HepG2 (cell line): ENCODE measurements around the gene ZFYVE21. TPM values are rescaled to one million over a fixed set of nuclear protein-coding genes. Genes with fewer than 3 reads are reported as not detected.

Experiments used
- ATAC-seq: fragments of 200-7000 bp; cut with Tn5 transposase; 3 replicates; pipeline ENCODE4 v1.9.1; 2020; ENCODE audit warnings: mild to moderate bottlenecking, moderate library complexity
- BruUV-seq: library from RNA; stranded (reverse); fragments of 400-500 nt; replicated peaks from 2 replicates; lab custom pipeline; 2021; lab: Mats Ljungman, UMichigan
- CTCF ChIA-PET: fragments of 300-600 bp; formaldehyde crosslinking; extraction: SDS; loops from one replicate; lab custom pipeline; 2021; ENCODE audit warnings: low total read pairs, inconsistent platforms, low intra/inter-chr PET ratio; lab: Yijun Ruan, JAX
- POLR2A ChIA-PET: fragments of 350-600 bp; sonication (Branson Sonifier 250); formaldehyde crosslinking; loops from one replicate; lab custom pipeline; 2020; ENCODE audit warnings: antibody characterized with exemption, inconsistent platforms; lab: Yijun Ruan, JAX
- DNase-seq: peaks from one replicate; pipeline ENCODE4 v3.0.0-alpha.2; 2015; ENCODE audit warnings: low spot score
- FAIRE-seq: peaks from 3 replicates; lab custom pipeline; 2011; peaks lifted over from hg19 to GRCh38; lab: Jason Lieb, UNC
- H2AFZ ChIP-seq: one replicate; pipeline ENCODE4 v1.6.1; 2011; ENCODE audit warnings: low read length, inconsistent platforms
- H3K27ac ChIP-seq: fragments of 300-600 bp; 3 replicates; pipeline ENCODE4 v1.8.0; 2011; ENCODE audit warnings: mixed run types, mild to moderate bottlenecking, mixed read lengths, low read length, inconsistent platforms; ENCODE audit not compliant: insufficient read depth; ENCODE audit errors: extremely low read length
- H3K27me3 ChIP-seq, 2 experiments: fragments of 200-600 bp in 1 of 2; 2 replicates in 1 of 2; 3 replicates in 1 of 2; pipeline versions ENCODE4 v1.6.0 to v1.8.0; 2011; ENCODE audit warnings: low read length in 2 of 2, mild to moderate bottlenecking in 2 of 2, moderate library complexity in 2 of 2, inconsistent platforms in 1 of 2; ENCODE audit not compliant: insufficient read depth in 2 of 2, control insufficient read depth in 1 of 2
- H3K36me3 ChIP-seq, 2 experiments: fragments of 200-600 bp in 1 of 2; replicated peaks in 1 of 2; 2 replicates in 1 of 2; 3 replicates in 1 of 2; pipeline versions ENCODE4 v1.5.1 to v1.8.0; 2011; ENCODE audit warnings: low read length in 2 of 2, inconsistent platforms in 1 of 2; ENCODE audit not compliant: insufficient read depth in 2 of 2, control insufficient read depth in 1 of 2
- H3K4me1 ChIP-seq: 2 replicates; pipeline ENCODE4 v1.5.1; 2012; ENCODE audit warnings: low read length, inconsistent platforms; ENCODE audit not compliant: insufficient read depth
- H3K4me2 ChIP-seq: 2 replicates; pipeline ENCODE4 v1.6.0; 2011; ENCODE audit warnings: low read depth, low read length, inconsistent platforms
- H3K4me3 ChIP-seq, 3 experiments: fragments of 200-600 bp in 1 of 3; sonication (generic), shearing (Covaris generic) in 1 of 3; replicated peaks in 1 of 3; 2 replicates each; pipeline ENCODE4 v1.5.1; 2011 to 2016; ENCODE audit warnings: low read length in 3 of 3, inconsistent platforms in 2 of 3, low read depth in 2 of 3, mild to moderate bottlenecking in 2 of 3, control low read depth in 1 of 3, mixed read lengths in 1 of 3; ENCODE audit not compliant: insufficient read depth in 1 of 3
- H3K79me2 ChIP-seq: one replicate; pipeline ENCODE4 v1.6.1; 2011; ENCODE audit warnings: low read length, inconsistent platforms; ENCODE audit not compliant: insufficient read depth
- H3K9ac ChIP-seq: 2 replicates; pipeline ENCODE4 v1.6.0; 2011; ENCODE audit warnings: mild to moderate bottlenecking, low read depth, low read length, inconsistent platforms; ENCODE audit not compliant: insufficient read depth
- H3K9me3 ChIP-seq: 2 replicates; pipeline ENCODE4 v1.5.1; 2012; ENCODE audit warnings: mild to moderate bottlenecking, low read length
- H4K20me1 ChIP-seq: 2 replicates; pipeline ENCODE4 v1.6.0; 2011; ENCODE audit warnings: inconsistent platforms, mild to moderate bottlenecking, low read length, moderate library complexity; ENCODE audit not compliant: insufficient read depth
- AGO2 ChIP-seq: fragments of 200-400 bp; formaldehyde crosslinking; optimal IDR thresholded peaks from 2 replicates; pipeline ENCODE3; 2017; ENCODE audit warnings: mild to moderate bottlenecking, low read depth, low read length, moderate library complexity
- CEBPB ChIP-seq: IDR thresholded peaks from 2 replicates; pipeline ENCODE4 v1.6.1; 2011; ENCODE audit warnings: low read depth, low read length, improper control_type of control experiment, borderline replicate concordance
- HMGA1 ChIP-seq: sonication (generic); formaldehyde crosslinking; conservative IDR thresholded peaks from 2 replicates; pipeline ENCODE4 v1.4.0; 2020; ENCODE audit warnings: missing genetic modification reagents
- NFYB ChIP-seq: sonication (generic); formaldehyde crosslinking; IDR thresholded peaks from 2 replicates; pipeline ENCODE4 v1.4.0; 2020; ENCODE audit warnings: missing genetic modification reagents
- PAF1 ChIP-seq: IDR thresholded peaks from 2 replicates; pipeline ENCODE4 v1.6.1; 2016; ENCODE audit warnings: missing genetic modification reagents, missing compliant biosample characterization
- PPARG ChIP-seq: conservative IDR thresholded peaks from 2 replicates; pipeline ENCODE4 v1.6.1; 2016; ENCODE audit warnings: missing biosample characterization, missing genetic modification reagents
- RNF2 ChIP-seq: fragments of 450-650 bp; conservative IDR thresholded peaks from 2 replicates; pipeline ENCODE4 v1.6.1; 2016; ENCODE audit warnings: low read depth
- SOX6 ChIP-seq, 2 experiments: fragments of 450-650 bp in 1 of 2; sonication (generic) in 1 of 2; formaldehyde crosslinking in 1 of 2; IDR thresholded peaks; 2 replicates each; pipeline versions ENCODE4 v1.4.0 to v1.6.1; 2017 to 2020; ENCODE audit warnings: antibody characterized with exemption in 1 of 2, mild to moderate bottlenecking in 1 of 2, missing genetic modification reagents in 1 of 2
- ZNF652 ChIP-seq: IDR thresholded peaks from 2 replicates; pipeline ENCODE4 v1.6.1; 2016; ENCODE audit warnings: low read depth, borderline replicate concordance
- ZNF782 ChIP-seq: sonication (generic); formaldehyde crosslinking; IDR thresholded peaks from 2 replicates; pipeline ENCODE4 v1.4.0; 2020; ENCODE audit warnings: missing genetic modification reagents, mild to moderate bottlenecking, borderline replicate concordance
- WGBS: methylation state at CpG from one replicate; pipeline ENCODE4 v1.1.6; 2017; ENCODE audit warnings: low lambda C conversion rate; 5-methylcytosine and 5-hydroxymethylcytosine counted together
- in situ Hi-C: cut with HindIII; loops from 2 replicates; pipeline ENCODE4 v1.10.0; 2017; ENCODE audit warnings: low pct_unique_long_range_greater_than_20kb; ENCODE audit not compliant: extremely low pct_ligation_motif_present
- intact Hi-C: fragments of 100-400 bp; cut with micrococcal nuclease; formaldehyde crosslinking; loops from one replicate; pipeline ENCODE4 v1.10.0; 2022; ENCODE audit not compliant: unreplicated experiment
- polyA plus RNA-seq, 8 experiments: library from polyadenylated mRNA; depleted of rRNA in 3 of 8; stranded (reverse) in 7 of 8; unstranded in 1 of 8; fragments of >200 nt; fragmentation: Illumina TruSeq in 4 of 8; extraction: Trizol in 4 of 8; gene quantifications; 2 replicates each; pipeline versions ENCODE4 v1.2.1 to v1.2.3, GENCODE V29; 2011 to 2016; ENCODE audit warnings: low read depth in 4 of 8, missing spikeins in 1 of 8, mixed read lengths in 1 of 8; ENCODE audit not compliant: insufficient read depth in 1 of 8
- total RNA-seq, 5 experiments: library from RNA; depleted of rRNA; stranded (reverse); fragments of >200 nt; fragmentation: Illumina TruSeq; extraction: Trizol; gene quantifications; 2 replicates each; pipeline ENCODE4 v1.2.3, GENCODE V29; 2016; ENCODE audit warnings: low read depth in 1 of 5
- TF ChIP-seq, protein P1 (sequence below): sonication (generic); formaldehyde crosslinking; IDR thresholded peaks from 2 replicates; pipeline ENCODE4 v1.8.0; 2022; ENCODE audit warnings: mild to moderate bottlenecking, missing genetic modification reagents
- TF ChIP-seq, protein P2 (sequence below): IDR thresholded peaks from 2 replicates; pipeline ENCODE4 v1.6.1; 2016; ENCODE audit warnings: missing compliant biosample characterization, missing genetic modification reagents, borderline replicate concordance
- TF ChIP-seq, protein P3 (sequence below): sonication (generic); formaldehyde crosslinking; IDR thresholded peaks from 2 replicates; pipeline ENCODE4 v1.4.0; 2020; ENCODE audit warnings: missing genetic modification reagents, mild to moderate bottlenecking, borderline replicate concordance

The ZFYVE21 gene
- total and polyA plus RNA-seq, 2 of the 13 experiments (the other 11 are each of a cell fraction or from before 2014, with no cell fraction given) = 34.3 to 34.4 TPM

DNA sequence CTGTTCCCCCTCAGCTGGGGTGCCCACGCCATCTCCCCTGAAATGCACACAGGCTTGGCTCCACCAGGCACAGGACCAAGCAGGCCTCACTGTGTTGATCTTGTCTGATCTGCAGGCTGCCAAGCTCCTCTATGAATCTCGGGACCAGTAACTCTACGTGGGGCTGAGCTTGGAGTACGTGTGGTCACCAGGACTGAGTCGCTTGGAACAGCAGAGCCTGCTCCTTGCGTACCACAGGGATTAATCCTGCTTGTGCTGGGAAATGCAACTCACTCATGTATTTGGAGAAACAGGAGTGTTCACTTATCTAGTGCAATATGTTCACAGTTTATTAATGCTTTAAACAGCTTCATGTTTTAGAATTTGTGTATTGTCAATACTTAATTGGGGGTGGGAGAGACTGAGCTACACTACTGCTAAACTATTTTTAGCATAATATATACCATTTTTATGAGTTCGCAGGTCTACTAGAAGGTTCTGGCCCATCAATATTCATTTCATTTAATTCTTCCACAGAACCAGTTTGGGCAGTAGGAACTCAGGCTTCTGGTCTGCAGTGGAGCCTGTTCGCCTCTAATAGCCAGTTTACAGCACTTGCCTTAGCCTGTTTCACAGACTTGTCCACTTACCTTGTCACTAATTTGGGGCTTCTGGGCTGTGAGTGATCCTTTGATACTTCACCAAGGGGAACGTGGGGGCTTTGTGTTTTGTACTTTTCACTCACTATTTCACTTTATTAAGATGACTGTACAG, 17.4 kb downstream of the ZFYVE21 start (continued):
- TF ChIP-seq, protein P1, sequence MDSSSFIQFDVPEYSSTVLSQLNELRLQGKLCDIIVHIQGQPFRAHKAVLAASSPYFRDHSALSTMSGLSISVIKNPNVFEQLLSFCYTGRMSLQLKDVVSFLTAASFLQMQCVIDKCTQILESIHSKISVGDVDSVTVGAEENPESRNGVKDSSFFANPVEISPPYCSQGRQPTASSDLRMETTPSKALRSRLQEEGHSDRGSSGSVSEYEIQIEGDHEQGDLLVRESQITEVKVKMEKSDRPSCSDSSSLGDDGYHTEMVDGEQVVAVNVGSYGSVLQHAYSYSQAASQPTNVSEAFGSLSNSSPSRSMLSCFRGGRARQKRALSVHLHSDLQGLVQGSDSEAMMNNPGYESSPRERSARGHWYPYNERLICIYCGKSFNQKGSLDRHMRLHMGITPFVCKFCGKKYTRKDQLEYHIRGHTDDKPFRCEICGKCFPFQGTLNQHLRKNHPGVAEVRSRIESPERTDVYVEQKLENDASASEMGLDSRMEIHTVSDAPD (CRISPR knock-in tag) = no peak
- no peak for TF ChIP-seq NFYB
- no peak for TF ChIP-seq HMGA1 (CRISPR knock-in tag)
- TF ChIP-seq PAF1 = no peak
- TF ChIP-seq RNF2 = no peak
- TF ChIP-seq, protein P2, sequence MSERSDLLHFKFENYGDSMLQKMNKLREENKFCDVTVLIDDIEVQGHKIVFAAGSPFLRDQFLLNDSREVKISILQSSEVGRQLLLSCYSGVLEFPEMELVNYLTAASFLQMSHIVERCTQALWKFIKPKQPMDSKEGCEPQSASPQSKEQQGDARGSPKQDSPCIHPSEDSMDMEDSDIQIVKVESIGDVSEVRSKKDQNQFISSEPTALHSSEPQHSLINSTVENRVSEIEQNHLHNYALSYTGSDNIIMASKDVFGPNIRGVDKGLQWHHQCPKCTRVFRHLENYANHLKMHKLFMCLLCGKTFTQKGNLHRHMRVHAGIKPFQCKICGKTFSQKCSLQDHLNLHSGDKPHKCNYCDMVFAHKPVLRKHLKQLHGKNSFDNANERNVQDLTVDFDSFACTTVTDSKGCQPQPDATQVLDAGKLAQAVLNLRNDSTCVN (CRISPR knock-in tag) = no peak

DNA sequence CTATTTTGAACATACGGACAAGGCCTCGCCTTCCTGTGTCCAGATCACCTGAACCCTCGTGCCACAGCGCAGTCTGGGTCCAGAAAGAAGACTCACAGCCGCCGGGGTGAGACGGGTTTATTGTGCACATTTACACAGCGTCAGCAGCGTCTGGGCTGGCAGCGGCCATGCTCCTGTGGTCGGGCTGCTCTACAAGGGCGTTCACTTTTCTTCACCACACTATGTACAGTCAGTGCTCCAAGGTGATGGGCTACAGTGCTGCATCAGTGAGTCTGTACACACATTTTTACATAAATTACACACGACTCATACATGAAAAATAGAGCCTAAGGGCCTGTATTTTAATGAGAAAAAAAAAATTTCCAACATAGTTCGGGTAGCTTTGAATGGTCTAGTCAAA, 18.0 kb downstream of the ZFYVE21 start:
- DNase-seq = no peak
- no TSS peak for BruUV-seq
- Histone ChIP-seq H2AFZ (no peak overlapping the region), H3K4me1 (0 out of 2 replicates have a peak, but pooled peaks cover 10% of the 10 kb centered on the region), H3K4me2 (no peak overlapping the region), H3K36me3 (peaks cover 15 to 40% of the 10 kb centered on the region in 2 experiments), H3K27me3 (no peaks in the 10 kb centered on the region), H4K20me1 (no peaks in the 10 kb centered on the region), H3K79me2 (no peaks in the 10 kb centered on the region), H3K9ac (no peak overlapping the region), H3K9me3 (no peaks in the 10 kb centered on the region), H3K27ac (no peak overlapping the region), H3K4me3 (no peak overlapping the region)
- no peak for TF ChIP-seq ZNF652 (CRISPR knock-in tag)
- no peak for TF ChIP-seq AGO2
- TF ChIP-seq CEBPB = no peak
- TF ChIP-seq SOX6 (IDR thresholded peaks at IDR 0.05) = no peak
- TF ChIP-seq SOX6 (CRISPR knock-in tag; IDR thresholded peaks at IDR 0.05) = no peak
- no peak for TF ChIP-seq PPARG (CRISPR knock-in tag)
- TF ChIP-seq, protein P3, sequence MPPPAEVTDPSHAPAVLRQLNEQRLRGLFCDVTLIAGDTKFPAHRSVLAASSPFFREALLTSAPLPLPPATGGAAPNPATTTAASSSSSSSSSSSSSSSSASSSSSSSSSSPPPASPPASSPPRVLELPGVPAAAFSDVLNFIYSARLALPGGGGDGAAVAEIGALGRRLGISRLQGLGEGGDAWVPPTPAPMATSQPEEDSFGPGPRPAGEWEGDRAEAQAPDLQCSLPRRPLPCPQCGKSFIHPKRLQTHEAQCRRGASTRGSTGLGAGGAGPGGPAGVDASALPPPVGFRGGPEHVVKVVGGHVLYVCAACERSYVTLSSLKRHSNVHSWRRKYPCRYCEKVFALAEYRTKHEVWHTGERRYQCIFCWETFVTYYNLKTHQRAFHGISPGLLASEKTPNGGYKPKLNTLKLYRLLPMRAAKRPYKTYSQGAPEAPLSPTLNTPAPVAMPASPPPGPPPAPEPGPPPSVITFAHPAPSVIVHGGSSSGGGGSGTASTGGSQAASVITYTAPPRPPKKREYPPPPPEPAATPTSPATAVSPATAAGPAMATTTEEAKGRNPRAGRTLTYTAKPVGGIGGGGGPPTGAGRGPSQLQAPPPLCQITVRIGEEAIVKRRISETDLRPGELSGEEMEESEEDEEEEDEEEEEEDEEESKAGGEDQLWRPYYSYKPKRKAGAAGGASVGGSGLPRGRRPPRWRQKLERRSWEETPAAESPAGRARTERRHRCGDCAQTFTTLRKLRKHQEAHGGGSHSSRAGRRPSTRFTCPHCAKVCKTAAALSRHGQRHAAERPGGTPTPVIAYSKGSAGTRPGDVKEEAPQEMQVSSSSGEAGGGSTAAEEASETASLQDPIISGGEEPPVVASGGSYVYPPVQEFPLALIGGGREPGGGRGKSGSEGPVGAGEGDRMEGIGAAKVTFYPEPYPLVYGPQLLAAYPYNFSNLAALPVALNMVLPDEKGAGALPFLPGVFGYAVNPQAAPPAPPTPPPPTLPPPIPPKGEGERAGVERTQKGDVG (CRISPR knock-in tag) = no peak
- no peak for TF ChIP-seq ZNF782 (CRISPR knock-in tag)
- POLR2A ChIA-PET = interaction anchor here (1.6 kb wide), 1 partner anchor 18 kb away, joined by 3 read pairs; the partner anchor contains the start of genes XRCC3 and ZFYVE21
- ATAC-seq = no peak
- CTCF ChIA-PET = no interaction called here
- 96% methylated on average over 14 of the region's 14 CpGs for WGBS
- in situ Hi-C loops = no loop called here
- no peak for FAIRE-seq
- intact Hi-C loops = no loop called here
